Stimulated activated naive CD8-positive, alpha-beta T cell treated with anti-CD3 and anti-CD28 coated beads, Interleukin-15, Interleukin-2, amounts not matched to agents 100 ng/mL and 50 ng/mL, for 24 hours (primary cell): ENCODE results near the gene NRTN.
"Not testable (repeated sequence)": the region's sequence is repeated elsewhere in the genome, so short reads cannot be mapped to it uniquely, and the experiment has no call there.

ENCODE experiments used
- H3K27ac Mint-ChIP-seq: one replicate; pipeline ENCODE4 v1.8.0; 2021; ENCODE audit warnings: mild to moderate bottlenecking, mixed read lengths
- H3K27me3 Mint-ChIP-seq: one replicate; pipeline ENCODE4 v1.8.0; 2021; ENCODE audit warnings: mixed read lengths
- H3K36me3 Mint-ChIP-seq: one replicate; pipeline ENCODE4 v1.8.0; 2021; ENCODE audit warnings: low read depth, mixed read lengths
- H3K4me1 Mint-ChIP-seq: one replicate; pipeline ENCODE4 v1.8.0; 2021; ENCODE audit warnings: low read depth, mixed read lengths
- H3K4me3 Mint-ChIP-seq: one replicate; pipeline ENCODE4 v1.8.0; 2021; ENCODE audit warnings: mild to moderate bottlenecking, mixed read lengths
- H3K9me3 Mint-ChIP-seq: one replicate; pipeline ENCODE4 v1.8.0; 2021; ENCODE audit warnings: mixed read lengths

NRTN gene

DNA sequence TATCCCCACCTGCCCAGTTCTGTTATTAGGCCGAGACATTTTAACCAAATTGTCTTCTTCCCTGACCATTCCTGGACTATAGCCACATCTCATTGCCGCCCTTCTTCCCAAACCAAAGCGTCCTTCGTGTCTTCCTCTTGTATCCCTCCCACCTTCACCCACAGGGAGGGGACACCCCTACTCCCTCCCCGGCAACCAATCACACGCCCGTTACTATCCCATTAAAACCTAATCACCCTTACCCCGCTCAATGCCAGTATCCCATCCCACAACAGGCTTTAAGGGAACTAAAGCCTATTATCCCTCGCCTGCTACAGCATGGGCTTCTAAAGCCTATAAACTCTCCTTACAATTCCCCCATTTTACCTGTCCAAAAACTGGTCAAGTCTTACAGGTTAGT, 50.3 kb downstream of the NRTN start:
- H3K4me3 Mint-ChIP-seq, H3K36me3 Mint-ChIP-seq, H3K27ac Mint-ChIP-seq, H3K4me1 Mint-ChIP-seq, H3K27me3 Mint-ChIP-seq, H3K9me3 Mint-ChIP-seq: not testable (repeated sequence)

DNA sequence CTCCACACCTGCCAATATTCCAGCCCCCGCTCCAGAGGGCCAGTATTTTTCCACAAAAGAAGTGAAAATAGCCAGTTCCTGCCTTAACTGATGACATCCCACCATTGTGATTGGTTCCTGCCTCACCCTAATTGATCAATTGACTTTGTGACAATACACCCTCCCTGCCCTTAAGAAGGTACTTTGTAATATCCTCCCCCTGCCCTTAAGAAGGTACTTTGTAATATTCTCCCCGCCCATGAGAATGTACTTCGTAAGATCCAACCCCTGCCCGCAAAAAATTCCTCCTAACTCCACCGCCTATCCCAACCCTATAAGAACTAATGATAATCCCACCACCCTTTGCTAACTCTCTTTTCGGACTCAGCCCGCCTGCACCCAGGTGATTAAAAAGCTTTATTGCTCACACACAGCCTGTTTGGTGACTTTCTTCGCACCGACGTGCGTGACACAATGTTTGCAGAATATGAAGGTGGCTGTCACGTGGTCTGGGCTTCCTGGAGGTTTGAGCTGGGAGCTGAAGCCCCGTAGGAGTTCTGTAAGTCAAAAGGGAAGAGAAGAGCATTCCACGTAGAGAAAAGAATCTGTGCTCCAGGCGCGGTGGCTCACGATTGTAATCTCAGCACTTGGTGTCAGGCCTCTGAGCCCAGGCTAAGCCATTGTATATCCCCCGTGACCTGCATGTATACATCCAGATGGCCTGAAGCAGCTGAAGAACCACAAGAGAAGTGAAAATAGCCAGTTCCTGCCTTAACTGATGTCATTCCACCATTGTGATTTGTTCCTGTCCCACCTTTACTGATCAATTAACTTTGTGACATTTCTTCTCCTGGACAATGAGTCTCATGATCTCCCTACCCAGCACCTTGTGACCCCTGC, 52.6 kb downstream of the NRTN start:
- no peaks in the 10 kb centered on the region for H3K9me3 Mint-ChIP-seq
- no peak overlapping the region for H3K27ac Mint-ChIP-seq
- H3K27me3 Mint-ChIP-seq: no peaks in the 10 kb centered on the region
- H3K4me3 Mint-ChIP-seq: no peak overlapping the region
- no peaks in the 10 kb centered on the region for H3K4me1 Mint-ChIP-seq
- no peaks in the 10 kb centered on the region for H3K36me3 Mint-ChIP-seq

DNA sequence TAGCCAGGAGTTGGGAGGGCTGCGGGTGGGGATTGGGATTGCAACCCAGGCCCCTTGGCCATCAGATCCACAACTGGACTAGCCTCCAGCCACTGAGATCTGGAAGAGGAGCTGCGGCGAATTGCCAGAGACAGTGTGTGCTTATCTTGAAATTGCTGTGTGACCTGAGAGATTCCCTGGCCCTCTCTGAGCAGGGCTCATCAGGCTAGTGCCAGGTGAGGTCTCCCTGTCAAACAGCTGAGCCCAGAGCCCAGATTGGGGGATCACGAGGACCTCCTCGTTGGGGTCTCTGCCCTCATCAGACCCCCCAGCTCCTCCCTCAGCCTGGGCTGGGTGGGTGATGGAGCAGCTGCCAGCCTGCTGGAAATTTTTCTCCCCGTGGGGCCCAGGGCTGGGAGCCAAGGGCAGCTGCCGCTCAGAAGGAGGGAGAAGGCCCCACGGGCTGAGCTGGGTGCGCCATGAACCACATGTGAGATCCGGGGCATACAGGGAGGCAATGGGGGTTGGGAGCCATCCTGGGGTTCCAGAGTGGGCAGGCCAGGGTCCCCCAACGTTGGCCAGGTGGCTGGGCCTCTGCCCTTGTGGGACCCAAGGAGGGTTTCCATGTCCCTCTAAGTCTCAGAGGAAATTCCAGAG, 58.3 kb downstream of the NRTN start:
- H3K4me3 Mint-ChIP-seq: no peak overlapping the region
- no peaks in the 10 kb centered on the region for H3K36me3 Mint-ChIP-seq
- H3K27ac Mint-ChIP-seq: no peak overlapping the region
- no peaks in the 10 kb centered on the region for H3K27me3 Mint-ChIP-seq
- H3K9me3 Mint-ChIP-seq: no peaks in the 10 kb centered on the region
- H3K4me1 Mint-ChIP-seq: no peaks in the 10 kb centered on the region

DNA sequence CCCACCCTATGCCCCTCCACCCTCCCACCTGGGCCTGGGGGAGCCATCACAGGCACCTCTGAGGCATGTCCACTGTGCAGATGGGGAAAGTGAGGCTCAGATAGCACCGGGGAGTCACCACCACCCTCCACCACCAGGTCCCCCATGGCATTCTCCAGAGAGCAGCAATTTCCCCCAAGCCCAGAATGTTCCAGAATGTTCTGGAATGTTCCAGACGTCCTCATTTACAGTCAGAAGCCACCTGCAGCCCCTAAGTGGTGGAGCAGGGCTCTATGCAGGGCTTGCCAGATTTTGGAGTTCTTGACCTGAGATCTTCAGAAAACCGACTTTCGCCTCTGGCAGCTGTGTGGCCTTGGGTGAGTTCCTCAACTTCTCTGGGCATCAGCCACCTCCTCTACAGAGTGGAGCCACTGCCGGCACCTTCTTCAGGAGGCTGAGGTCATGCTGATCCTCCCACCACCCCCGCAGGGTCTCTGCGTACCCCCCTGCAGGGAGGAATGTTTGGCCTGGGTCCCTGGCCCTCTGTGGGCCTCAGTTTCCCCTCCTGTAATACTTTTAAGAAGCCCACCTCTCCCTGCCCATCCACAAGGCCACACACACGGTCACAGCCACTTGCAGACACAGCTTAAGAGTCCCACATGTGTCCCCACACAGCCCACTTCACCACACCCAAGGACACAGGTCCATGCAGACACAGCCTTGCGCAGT, 59.3 kb downstream of the NRTN start:
- no peaks in the 10 kb centered on the region for H3K9me3 Mint-ChIP-seq
- H3K27me3 Mint-ChIP-seq: no peaks in the 10 kb centered on the region
- no peak overlapping the region for H3K27ac Mint-ChIP-seq
- H3K36me3 Mint-ChIP-seq: no peaks in the 10 kb centered on the region
- no peaks in the 10 kb centered on the region for H3K4me1 Mint-ChIP-seq
- H3K4me3 Mint-ChIP-seq: no peak overlapping the region

DNA sequence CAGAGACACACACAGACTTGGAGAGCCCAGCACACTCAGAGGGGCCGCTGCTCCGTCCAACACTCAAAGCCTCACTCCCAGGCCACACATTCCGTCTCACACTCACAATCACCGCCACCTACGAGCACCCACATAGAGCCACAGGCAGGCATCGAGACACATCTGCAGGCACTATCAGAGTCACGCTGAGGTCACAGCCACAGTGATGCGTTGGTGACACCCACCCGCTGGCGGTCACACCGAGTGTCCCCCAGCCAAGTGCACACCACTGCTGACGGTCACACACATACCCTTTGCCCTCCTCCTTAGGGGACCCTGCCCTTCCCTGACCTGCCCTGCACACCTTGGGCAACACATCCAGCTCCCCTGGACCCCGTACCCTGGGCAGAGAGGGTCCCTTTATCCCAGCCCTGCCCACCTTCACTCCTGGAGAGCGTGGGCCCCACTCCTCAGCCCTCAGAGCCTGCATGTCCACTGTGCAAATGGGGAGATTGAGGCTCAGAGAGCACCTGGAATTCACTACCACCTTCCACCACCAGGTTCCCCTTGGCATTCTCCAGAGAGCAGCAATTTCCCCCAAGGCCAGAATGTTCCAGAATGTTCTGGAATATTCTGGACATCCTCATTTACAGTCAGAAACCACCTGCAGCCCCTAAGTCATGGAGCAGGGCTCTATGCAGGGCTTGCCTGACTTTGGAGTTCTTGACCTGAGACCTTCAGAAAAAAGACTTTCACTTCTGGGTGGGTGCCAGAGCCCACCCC, 60.0 kb downstream of the NRTN start:
- H3K27me3 Mint-ChIP-seq: no peaks in the 10 kb centered on the region

DNA sequence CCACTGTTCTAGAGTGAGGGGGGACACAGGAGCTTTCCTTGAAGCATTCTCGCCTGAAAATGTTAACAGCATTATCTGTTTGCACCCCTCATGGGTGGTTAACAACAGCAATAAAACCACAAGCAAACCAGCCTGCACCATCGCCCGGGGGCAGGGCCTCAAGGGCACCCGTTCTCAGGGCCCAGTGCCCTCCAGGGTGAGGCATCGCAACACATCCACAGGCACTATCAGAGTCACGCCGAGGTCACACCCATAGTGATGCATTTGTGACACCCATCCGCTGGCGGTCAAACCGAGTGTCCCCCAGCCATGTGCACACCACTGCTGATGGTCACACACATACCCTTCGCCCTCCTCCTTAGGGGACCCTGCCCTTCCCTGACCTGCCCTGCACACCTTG, 60.9 kb downstream of the NRTN start:
- no peak overlapping the region for H3K27ac Mint-ChIP-seq
- no peak overlapping the region for H3K4me3 Mint-ChIP-seq
- H3K9me3 Mint-ChIP-seq: no peaks in the 10 kb centered on the region
- H3K4me1 Mint-ChIP-seq: no peaks in the 10 kb centered on the region
- H3K27me3 Mint-ChIP-seq: no peaks in the 10 kb centered on the region
- H3K36me3 Mint-ChIP-seq: no peaks in the 10 kb centered on the region

More for the DNA sequence above, 60.0 kb downstream of the NRTN start:
- Mint-ChIP-seq H3K9me3 (no peaks in the 10 kb centered on the region), H3K4me3 (no peak overlapping the region), H3K4me1 (no peaks in the 10 kb centered on the region), H3K36me3 (no peaks in the 10 kb centered on the region), H3K27ac (no peak overlapping the region)

DNA sequence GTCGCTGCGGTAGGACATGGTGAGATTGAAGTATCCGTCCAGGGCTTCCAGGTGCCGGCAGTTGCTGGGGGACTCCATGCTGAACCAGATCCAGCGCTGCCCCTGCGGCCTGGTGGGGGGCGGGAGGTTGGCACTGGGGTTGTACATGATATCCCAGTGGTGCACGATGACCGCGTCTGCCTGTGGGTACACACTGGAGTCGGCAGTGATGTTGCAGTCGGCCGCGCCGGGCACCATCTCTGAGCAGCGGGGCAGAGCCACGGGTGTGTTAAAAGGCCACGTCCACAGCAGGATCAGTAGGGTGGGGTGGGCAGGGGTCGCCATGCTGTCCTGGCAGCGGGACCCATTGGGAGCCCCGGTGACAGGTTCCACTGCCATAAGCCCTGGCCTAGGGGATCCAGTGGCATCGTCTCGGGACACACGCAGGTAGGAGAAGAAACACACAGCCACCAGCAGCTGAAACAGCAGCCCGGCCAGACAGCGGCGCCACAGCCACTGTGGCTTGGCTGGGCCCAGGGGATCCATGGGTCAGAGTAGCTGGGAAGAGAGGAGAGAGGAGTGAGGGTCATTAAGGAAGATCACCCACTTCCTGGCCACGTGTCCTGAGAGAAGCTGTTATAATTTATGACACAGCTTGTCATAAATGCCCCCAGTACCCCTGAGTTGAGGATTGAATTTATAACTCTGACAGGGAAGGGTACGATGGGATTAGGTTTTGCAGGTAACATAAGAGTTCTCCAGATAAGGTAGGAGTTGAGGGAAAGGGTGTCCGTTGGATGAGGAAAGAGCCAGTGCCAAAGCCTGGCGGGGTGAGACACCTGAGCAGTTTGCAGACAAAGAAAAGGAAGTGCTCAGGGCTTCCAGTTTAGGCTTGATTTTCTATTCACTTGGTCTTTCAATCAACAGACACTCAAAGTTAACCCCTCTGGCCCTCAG, 62.6 kb downstream of the NRTN start:
- Mint-ChIP-seq H3K9me3 (no peaks in the 10 kb centered on the region), H3K4me1 (no peaks in the 10 kb centered on the region), H3K27me3 (no peaks in the 10 kb centered on the region), H3K4me3 (no peak overlapping the region), H3K36me3 (no peaks in the 10 kb centered on the region), H3K27ac (no peak overlapping the region)

DNA sequence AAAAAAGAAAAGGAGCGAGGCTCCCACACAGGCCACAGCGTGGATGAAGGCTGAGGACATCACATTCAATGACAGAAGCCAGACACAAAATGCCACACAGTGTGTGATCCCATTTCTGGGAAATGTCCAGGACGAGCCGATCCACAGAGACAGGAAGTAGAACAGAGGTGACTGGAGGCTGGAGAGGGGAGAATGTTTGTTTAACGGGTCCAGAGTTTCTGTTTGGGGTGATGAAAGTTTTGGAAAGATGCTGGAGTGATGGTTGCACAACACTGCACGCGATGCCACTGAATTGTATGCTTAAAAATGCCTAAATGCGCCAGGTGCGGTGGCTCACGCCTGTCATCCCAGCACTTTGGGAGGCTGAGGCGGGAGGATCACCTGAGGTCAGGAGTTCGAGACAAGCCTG, 66.1 kb downstream of the NRTN start:
- Mint-ChIP-seq H3K4me1 (no peaks in the 10 kb centered on the region), H3K27ac (no peak overlapping the region), H3K4me3 (no peak overlapping the region), H3K27me3 (no peaks in the 10 kb centered on the region), H3K9me3 (no peaks in the 10 kb centered on the region), H3K36me3 (no peaks in the 10 kb centered on the region)

DNA sequence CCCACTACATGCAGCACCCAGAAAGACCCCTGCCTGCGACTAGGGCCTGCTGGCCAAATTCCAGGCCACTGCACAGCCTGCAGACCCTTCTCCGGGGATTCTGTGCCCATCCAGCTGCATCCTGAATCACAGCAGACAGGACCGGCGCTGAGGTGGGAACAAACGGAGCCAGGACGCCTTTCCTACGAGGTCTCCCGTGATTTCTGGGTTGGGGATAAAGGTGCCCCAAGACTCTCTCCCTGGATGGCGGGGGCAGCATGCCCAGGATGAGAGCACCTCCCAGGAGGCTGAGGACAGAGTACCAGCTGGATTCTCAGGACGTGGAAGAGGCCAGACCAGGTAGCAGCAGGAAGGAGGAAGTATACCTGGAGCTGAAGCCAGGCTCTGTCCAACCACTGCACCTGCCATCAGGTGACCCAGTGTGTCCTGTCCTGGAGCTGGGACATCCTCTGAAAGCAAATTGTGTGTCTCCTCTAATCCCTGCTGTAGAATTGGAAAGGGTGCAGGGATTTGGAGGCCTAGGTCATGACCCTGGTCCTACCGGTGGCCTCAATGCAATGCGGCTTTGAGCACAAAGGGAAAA, 68.8 kb downstream of the NRTN start:
- Mint-ChIP-seq H3K27me3 (peaks cover 3% of the 10 kb centered on the region), H3K4me1 (no peaks in the 10 kb centered on the region), H3K27ac (no peak overlapping the region), H3K4me3 (no peak overlapping the region), H3K9me3 (no peaks in the 10 kb centered on the region), H3K36me3 (no peaks in the 10 kb centered on the region)

DNA sequence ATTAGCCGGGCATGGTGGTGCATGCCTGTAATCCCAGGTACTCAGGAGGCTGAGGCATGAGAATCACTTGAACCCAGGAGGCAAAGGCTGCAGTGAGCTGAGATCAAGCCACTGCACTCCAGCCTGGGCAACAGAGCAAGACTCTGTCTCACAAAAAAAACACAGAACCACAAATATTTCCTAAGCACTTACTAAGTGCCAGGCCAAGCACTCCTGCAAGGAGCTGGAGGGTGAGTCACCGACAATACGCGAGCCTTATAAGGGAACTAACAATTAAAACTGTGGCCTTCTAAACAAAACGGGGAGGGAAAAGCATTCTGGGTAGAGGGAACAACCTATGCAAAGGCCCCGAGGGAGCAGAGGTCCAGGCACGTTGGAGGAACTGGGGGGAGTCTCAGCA, 69.6 kb downstream of the NRTN start:
- H3K4me3 Mint-ChIP-seq, H3K27ac Mint-ChIP-seq, H3K9me3 Mint-ChIP-seq, H3K27me3 Mint-ChIP-seq, H3K36me3 Mint-ChIP-seq, H3K4me1 Mint-ChIP-seq: not testable (repeated sequence)

DNA sequence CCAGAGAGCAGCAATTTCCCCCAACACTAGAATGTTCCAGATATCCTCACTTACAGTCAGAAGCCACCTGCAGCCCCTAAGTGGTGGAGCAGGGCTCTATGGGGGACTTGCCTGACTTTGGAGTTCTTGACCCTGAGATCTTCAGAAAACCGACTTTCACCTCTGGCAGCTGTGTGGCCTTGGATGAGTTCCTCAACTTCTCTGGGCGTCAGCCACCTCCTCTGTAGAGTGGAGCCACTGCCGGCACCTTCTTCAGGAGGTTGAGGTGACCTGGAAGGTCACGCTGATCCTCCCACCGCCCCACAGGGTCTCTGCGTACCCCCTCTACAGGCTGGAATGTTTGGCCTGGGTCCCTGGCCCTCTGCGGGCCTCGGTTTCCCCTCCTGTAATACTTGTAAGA, 72.6 kb downstream of the NRTN start:
- Mint-ChIP-seq H3K4me1 (no peaks in the 10 kb centered on the region), H3K4me3 (no peak overlapping the region), H3K36me3 (no peaks in the 10 kb centered on the region), H3K27me3 (peaks cover 10% of the 10 kb centered on the region), H3K27ac (no peak overlapping the region), H3K9me3 (no peaks in the 10 kb centered on the region)

DNA sequence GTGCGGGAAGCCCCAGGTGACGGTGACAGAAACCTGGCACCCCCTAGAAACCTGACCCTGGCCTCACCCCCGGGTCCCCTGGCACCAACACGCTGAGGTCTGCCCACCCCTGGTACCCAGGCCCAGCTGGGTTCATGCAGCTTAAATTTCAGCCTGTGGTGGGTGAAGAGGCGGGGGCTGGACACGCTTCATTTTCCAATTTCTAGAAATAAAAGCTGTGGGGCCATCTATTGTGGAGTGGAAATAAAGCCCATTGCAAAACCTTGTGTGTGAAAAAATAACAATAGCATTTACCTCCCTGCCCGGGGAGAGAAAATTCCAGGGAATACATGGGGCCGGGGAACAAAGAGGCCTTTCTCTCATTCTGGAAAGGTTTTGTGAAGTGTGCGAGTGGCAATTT, 73.0 kb downstream of the NRTN start:
- no peaks in the 10 kb centered on the region for H3K9me3 Mint-ChIP-seq
- H3K27ac Mint-ChIP-seq: no peak overlapping the region
- no peaks in the 10 kb centered on the region for H3K4me1 Mint-ChIP-seq
- H3K27me3 Mint-ChIP-seq: peaks cover 13% of the 10 kb centered on the region
- no peaks in the 10 kb centered on the region for H3K36me3 Mint-ChIP-seq
- no peak overlapping the region for H3K4me3 Mint-ChIP-seq
